HepG2 (cell line): ENCODE data around the gene CALD1. TPM values are rescaled to one million over a fixed set of nuclear protein-coding genes. Genes with fewer than 3 reads are reported as not detected.

Source experiments
- HOXA9 ChIP-seq: sonication (generic); formaldehyde crosslinking; IDR thresholded peaks from 2 replicates; pipeline ENCODE4 v1.8.1; 2022; ENCODE audit warnings: missing genetic modification reagents, mild to moderate bottlenecking, moderate library complexity, borderline replicate concordance
- IKZF1 ChIP-seq: fragments of 450-650 bp; IDR thresholded peaks from 2 replicates; pipeline ENCODE4 v1.7.1; 2016
- REL ChIP-seq: sonication (generic); formaldehyde crosslinking; conservative IDR thresholded peaks from 2 replicates; pipeline ENCODE4 v1.8.0; 2022; ENCODE audit warnings: mild to moderate bottlenecking, missing genetic modification reagents, moderate library complexity
- REST ChIP-seq, 2 experiments: IDR thresholded peaks; 2 replicates each; pipeline ENCODE4 v1.6.1; 2011 to 2012; ENCODE audit warnings: low read length in 2 of 2, borderline replicate concordance in 1 of 2, low read depth in 1 of 2, mild to moderate bottlenecking in 1 of 2, moderate library complexity in 1 of 2
- ZNF10 ChIP-seq: sonication (generic); formaldehyde crosslinking; IDR thresholded peaks from 2 replicates; pipeline ENCODE4 v1.4.0; 2020; ENCODE audit warnings: mild to moderate bottlenecking, low read depth, missing genetic modification reagents, borderline replicate concordance
- ZNF496 ChIP-seq: sonication (generic); formaldehyde crosslinking; IDR thresholded peaks from 2 replicates; pipeline ENCODE4 v1.8.1; 2023; ENCODE audit warnings: mild to moderate bottlenecking, moderate library complexity, missing genetic modification reagents; ENCODE audit not compliant: insufficient replicate concordance
- ZNF605 ChIP-seq: sonication (generic); formaldehyde crosslinking; IDR thresholded peaks from 2 replicates; pipeline ENCODE4 v1.8.0; 2022; ENCODE audit warnings: mild to moderate bottlenecking, missing genetic modification reagents
- ZNF710 ChIP-seq: sonication (generic); formaldehyde crosslinking; IDR thresholded peaks from 2 replicates; pipeline ENCODE4 v1.5.0; 2020; ENCODE audit warnings: mild to moderate bottlenecking, missing genetic modification reagents, borderline replicate concordance
- polyA plus RNA-seq, 8 experiments: library from polyadenylated mRNA; depleted of rRNA in 3 of 8; stranded (reverse) in 7 of 8; unstranded in 1 of 8; fragments of >200 nt; fragmentation: Illumina TruSeq in 4 of 8; extraction: Trizol in 4 of 8; gene quantifications; 2 replicates each; pipeline versions ENCODE4 v1.2.1 to v1.2.3, GENCODE V29; 2011 to 2016; ENCODE audit warnings: low read depth in 4 of 8, missing spikeins in 1 of 8, mixed read lengths in 1 of 8; ENCODE audit not compliant: insufficient read depth in 1 of 8
- total RNA-seq, 5 experiments: library from RNA; depleted of rRNA; stranded (reverse); fragments of >200 nt; fragmentation: Illumina TruSeq; extraction: Trizol; gene quantifications; 2 replicates each; pipeline ENCODE4 v1.2.3, GENCODE V29; 2016; ENCODE audit warnings: low read depth in 1 of 5
- TF ChIP-seq, protein P1 (sequence below): sonication (generic); formaldehyde crosslinking; IDR thresholded peaks from 2 replicates; pipeline ENCODE4 v1.4.0; 2020; ENCODE audit warnings: missing genetic modification reagents, borderline replicate concordance
- TF ChIP-seq, protein P2 (sequence below): sonication (generic); formaldehyde crosslinking; IDR thresholded peaks from 2 replicates; pipeline ENCODE4 v1.4.0; 2020; ENCODE audit warnings: low read depth, mild to moderate bottlenecking, missing genetic modification reagents
- TF ChIP-seq, protein P3 (sequence below): sonication (generic); formaldehyde crosslinking; IDR thresholded peaks from 2 replicates; pipeline ENCODE4 v1.8.0; 2022; ENCODE audit warnings: mild to moderate bottlenecking, missing genetic modification reagents

Gene CALD1
- total and polyA plus RNA-seq, 2 of the 13 experiments (the other 11 are each of a cell fraction or from before 2014, with no cell fraction given): 53.0 to 112 TPM

- TF ChIP-seq REST (IDR thresholded peaks at IDR 0.05; ENCODE audit: borderline replicate concordance in 1 of 2, low read depth in 1 of 2, low read length in 2 of 2): peak in 1 of 2 experiments; percentile 75; a peak in 2 of 4 replicates
- peak; percentile 28; the same call in 1 of the 2 replicates for TF ChIP-seq ZNF710 (CRISPR knock-in tag)
- no peak for TF ChIP-seq ZNF10 (CRISPR knock-in tag)
- 0 out of 2 replicates have a peak, but pooled peaks have one; percentile 19 for TF ChIP-seq ZNF605 (CRISPR knock-in tag)
- TF ChIP-seq, protein P1, sequence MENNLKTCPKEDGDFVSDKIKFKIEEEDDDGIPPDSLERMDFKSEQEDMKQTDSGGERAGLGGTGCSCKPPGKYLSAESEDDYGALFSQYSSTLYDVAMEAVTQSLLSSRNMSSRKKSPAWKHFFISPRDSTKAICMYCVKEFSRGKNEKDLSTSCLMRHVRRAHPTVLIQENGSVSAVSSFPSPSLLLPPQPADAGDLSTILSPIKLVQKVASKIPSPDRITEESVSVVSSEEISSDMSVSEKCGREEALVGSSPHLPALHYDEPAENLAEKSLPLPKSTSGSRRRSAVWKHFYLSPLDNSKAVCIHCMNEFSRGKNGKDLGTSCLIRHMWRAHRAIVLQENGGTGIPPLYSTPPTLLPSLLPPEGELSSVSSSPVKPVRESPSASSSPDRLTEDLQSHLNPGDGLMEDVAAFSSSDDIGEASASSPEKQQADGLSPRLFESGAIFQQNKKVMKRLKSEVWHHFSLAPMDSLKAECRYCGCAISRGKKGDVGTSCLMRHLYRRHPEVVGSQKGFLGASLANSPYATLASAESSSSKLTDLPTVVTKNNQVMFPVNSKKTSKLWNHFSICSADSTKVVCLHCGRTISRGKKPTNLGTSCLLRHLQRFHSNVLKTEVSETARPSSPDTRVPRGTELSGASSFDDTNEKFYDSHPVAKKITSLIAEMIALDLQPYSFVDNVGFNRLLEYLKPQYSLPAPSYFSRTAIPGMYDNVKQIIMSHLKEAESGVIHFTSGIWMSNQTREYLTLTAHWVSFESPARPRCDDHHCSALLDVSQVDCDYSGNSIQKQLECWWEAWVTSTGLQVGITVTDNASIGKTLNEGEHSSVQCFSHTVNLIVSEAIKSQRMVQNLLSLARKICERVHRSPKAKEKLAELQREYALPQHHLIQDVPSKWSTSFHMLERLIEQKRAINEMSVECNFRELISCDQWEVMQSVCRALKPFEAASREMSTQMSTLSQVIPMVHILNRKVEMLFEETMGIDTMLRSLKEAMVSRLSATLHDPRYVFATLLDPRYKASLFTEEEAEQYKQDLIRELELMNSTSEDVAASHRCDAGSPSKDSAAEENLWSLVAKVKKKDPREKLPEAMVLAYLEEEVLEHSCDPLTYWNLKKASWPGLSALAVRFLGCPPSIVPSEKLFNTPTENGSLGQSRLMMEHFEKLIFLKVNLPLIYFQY (CRISPR knock-in tag): no peak
- TF ChIP-seq, protein P2, sequence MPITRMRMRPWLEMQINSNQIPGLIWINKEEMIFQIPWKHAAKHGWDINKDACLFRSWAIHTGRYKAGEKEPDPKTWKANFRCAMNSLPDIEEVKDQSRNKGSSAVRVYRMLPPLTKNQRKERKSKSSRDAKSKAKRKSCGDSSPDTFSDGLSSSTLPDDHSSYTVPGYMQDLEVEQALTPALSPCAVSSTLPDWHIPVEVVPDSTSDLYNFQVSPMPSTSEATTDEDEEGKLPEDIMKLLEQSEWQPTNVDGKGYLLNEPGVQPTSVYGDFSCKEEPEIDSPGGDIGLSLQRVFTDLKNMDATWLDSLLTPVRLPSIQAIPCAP (CRISPR knock-in tag): no peak
- no peak for TF ChIP-seq ZNF496 (CRISPR knock-in tag)
- TF ChIP-seq, protein P3, sequence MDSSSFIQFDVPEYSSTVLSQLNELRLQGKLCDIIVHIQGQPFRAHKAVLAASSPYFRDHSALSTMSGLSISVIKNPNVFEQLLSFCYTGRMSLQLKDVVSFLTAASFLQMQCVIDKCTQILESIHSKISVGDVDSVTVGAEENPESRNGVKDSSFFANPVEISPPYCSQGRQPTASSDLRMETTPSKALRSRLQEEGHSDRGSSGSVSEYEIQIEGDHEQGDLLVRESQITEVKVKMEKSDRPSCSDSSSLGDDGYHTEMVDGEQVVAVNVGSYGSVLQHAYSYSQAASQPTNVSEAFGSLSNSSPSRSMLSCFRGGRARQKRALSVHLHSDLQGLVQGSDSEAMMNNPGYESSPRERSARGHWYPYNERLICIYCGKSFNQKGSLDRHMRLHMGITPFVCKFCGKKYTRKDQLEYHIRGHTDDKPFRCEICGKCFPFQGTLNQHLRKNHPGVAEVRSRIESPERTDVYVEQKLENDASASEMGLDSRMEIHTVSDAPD: peak; percentile 96
- no peak for TF ChIP-seq IKZF1
- no peak for TF ChIP-seq HOXA9
- TF ChIP-seq REL: peak; percentile 74
Measured at GRCh38 chr7:134891696-134892678, 112.6 kb downstream of the CALD1 start (continued).
